ENCODE measurements around the gene KIF5C.

DNA sequence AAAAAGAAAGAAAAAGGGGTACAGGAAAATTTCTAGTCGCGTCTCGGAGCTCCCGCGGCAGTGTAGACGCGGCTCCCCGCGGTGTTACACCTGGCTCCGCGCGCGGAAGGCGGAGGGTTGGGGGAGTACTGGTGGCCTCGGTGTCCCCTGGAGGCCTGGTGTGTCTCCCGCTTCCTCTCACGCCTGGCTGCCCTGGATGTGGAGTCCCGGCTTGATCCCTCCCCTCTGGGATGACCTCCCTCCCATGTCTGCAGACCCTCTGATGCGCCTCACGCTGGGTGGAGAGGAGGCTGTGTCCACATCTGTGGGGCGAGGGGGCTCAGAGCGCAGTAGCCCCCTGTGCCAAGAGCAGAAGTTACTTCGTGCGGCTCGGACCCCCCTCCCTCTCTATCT, 1.2 kb downstream of the KIF5C start:
- TF ChIP-seq, protein P1, sequence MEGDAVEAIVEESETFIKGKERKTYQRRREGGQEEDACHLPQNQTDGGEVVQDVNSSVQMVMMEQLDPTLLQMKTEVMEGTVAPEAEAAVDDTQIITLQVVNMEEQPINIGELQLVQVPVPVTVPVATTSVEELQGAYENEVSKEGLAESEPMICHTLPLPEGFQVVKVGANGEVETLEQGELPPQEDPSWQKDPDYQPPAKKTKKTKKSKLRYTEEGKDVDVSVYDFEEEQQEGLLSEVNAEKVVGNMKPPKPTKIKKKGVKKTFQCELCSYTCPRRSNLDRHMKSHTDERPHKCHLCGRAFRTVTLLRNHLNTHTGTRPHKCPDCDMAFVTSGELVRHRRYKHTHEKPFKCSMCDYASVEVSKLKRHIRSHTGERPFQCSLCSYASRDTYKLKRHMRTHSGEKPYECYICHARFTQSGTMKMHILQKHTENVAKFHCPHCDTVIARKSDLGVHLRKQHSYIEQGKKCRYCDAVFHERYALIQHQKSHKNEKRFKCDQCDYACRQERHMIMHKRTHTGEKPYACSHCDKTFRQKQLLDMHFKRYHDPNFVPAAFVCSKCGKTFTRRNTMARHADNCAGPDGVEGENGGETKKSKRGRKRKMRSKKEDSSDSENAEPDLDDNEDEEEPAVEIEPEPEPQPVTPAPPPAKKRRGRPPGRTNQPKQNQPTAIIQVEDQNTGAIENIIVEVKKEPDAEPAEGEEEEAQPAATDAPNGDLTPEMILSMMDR (IDR thresholded peaks at IDR 0.05; ENCODE audit: low read depth, low read length, missing input control) = no peak
- no peak for TF ChIP-seq GABPA (IDR thresholded peaks at IDR 0.05 in 1 of 2, conservative IDR thresholded peaks at IDR 0.05 in 1 of 2)
- TF ChIP-seq FOXA1 (IDR thresholded peaks at IDR 0.05) = no peak
- TF ChIP-seq ZBTB33 (IDR thresholded peaks at IDR 0.05) = no peak
- no peak for TF ChIP-seq YY1 (IDR thresholded peaks at IDR 0.05)
- no peak for TF ChIP-seq JUND (IDR thresholded peaks at IDR 0.05)
- TF ChIP-seq, protein P2, sequence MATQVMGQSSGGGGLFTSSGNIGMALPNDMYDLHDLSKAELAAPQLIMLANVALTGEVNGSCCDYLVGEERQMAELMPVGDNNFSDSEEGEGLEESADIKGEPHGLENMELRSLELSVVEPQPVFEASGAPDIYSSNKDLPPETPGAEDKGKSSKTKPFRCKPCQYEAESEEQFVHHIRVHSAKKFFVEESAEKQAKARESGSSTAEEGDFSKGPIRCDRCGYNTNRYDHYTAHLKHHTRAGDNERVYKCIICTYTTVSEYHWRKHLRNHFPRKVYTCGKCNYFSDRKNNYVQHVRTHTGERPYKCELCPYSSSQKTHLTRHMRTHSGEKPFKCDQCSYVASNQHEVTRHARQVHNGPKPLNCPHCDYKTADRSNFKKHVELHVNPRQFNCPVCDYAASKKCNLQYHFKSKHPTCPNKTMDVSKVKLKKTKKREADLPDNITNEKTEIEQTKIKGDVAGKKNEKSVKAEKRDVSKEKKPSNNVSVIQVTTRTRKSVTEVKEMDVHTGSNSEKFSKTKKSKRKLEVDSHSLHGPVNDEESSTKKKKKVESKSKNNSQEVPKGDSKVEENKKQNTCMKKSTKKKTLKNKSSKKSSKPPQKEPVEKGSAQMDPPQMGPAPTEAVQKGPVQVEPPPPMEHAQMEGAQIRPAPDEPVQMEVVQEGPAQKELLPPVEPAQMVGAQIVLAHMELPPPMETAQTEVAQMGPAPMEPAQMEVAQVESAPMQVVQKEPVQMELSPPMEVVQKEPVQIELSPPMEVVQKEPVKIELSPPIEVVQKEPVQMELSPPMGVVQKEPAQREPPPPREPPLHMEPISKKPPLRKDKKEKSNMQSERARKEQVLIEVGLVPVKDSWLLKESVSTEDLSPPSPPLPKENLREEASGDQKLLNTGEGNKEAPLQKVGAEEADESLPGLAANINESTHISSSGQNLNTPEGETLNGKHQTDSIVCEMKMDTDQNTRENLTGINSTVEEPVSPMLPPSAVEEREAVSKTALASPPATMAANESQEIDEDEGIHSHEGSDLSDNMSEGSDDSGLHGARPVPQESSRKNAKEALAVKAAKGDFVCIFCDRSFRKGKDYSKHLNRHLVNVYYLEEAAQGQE (IDR thresholded peaks at IDR 0.05) = no peak
- no peak for TF ChIP-seq RAD21 (IDR thresholded peaks at IDR 0.05)
